Ecto neural progenitor cell (in vitro differentiated cells): ENCODE data around the gene OR10H5.
"Not testable (repeated sequence)": the region's sequence is repeated elsewhere in the genome, so short reads cannot be mapped to it uniquely, and the experiment has no call there.

Experiments used
- DNase-seq: peaks from one replicate; pipeline ENCODE4 v3.0.0-alpha.2; 2018; ENCODE audit warnings: low spot score

Gene OR10H5

GRCh38 chr19:15811476-15811875 lies 24.0 kb downstream of the OR10H5 start:
- DNase-seq, result no peak

GRCh38 chr19:15812060-15812722 lies 24.7 kb downstream of the OR10H5 start:
- no peak for DNase-seq

GRCh38 chr19:15813916-15814315 lies 26.5 kb downstream of the OR10H5 start:
- no peak for DNase-seq

- DNase-seq, result no peak
These were observed 27.8 kb downstream of the OR10H5 start, which contains the start of gene OR10H1 for GRCh38 chr19:15815306-15815705. OR10H1 (minus strand) TSS chr19:15815664; CDS start chr19:15808037, 7,627 bp downstream.

- no peak for DNase-seq
These were observed 33.2 kb downstream of the OR10H5 start for GRCh38 chr19:15820646-15821045.

- no peak for DNase-seq
These were observed 38.3 kb downstream of the OR10H5 start for GRCh38 chr19:15825753-15826152.

GRCh38 chr19:15828121-15828610 lies 40.7 kb downstream of the OR10H5 start:
- DNase-seq, result no peak

GRCh38 chr19:15828611-15829305 lies 41.3 kb downstream of the OR10H5 start:
- DNase-seq, result not testable (repeated sequence)

GRCh38 chr19:15829306-15829698 lies 41.8 kb downstream of the OR10H5 start:
- no peak for DNase-seq

GRCh38 chr19:15829786-15830185 lies 42.3 kb downstream of the OR10H5 start:
- no peak for DNase-seq

- DNase-seq, result no peak
These were observed 44.2 kb downstream of the OR10H5 start for GRCh38 chr19:15831626-15832025.

- DNase-seq, result not testable (repeated sequence)
These were observed 46.8 kb downstream of the OR10H5 start for GRCh38 chr19:15834232-15834631.

GRCh38 chr19:15835565-15836329 lies 48.3 kb downstream of the OR10H5 start:
- DNase-seq, result not testable (repeated sequence)

- DNase-seq, result no peak
These were observed 49.1 kb downstream of the OR10H5 start for GRCh38 chr19:15836330-15837220.

GRCh38 chr19:15837221-15837731 lies 49.8 kb downstream of the OR10H5 start:
- no peak for DNase-seq

- DNase-seq, result no peak
These were observed 50.9 kb downstream of the OR10H5 start for GRCh38 chr19:15838351-15838750.

GRCh38 chr19:15839888-15840287 lies 52.4 kb downstream of the OR10H5 start:
- not testable (repeated sequence) for DNase-seq

- DNase-seq, result no peak
These were observed 53.4 kb downstream of the OR10H5 start for GRCh38 chr19:15840833-15841232.

- DNase-seq, result no peak
These were observed 54.6 kb downstream of the OR10H5 start for GRCh38 chr19:15841875-15842569.

- DNase-seq, result no peak
These were observed 55.9 kb downstream of the OR10H5 start for GRCh38 chr19:15843203-15843893.
